H1 (cell line): ENCODE results near the gene HS6ST3.
A peak's percentile ranks its signal among the peaks of the same experiment; 100 is the strongest.

ENCODE experiments used
- GABPA ChIP-seq: IDR thresholded peaks from 2 replicates; pipeline ENCODE4 v1.6.1; 2011; ENCODE audit warnings: mild to moderate bottlenecking, low read length, moderate library complexity, borderline replicate concordance; ENCODE audit not compliant: insufficient read depth
- HDAC6 ChIP-seq: IDR thresholded peaks from one replicate; pipeline ENCODE4 v1.7.1; 2012; ENCODE audit warnings: low read depth, mild to moderate bottlenecking, inconsistent platforms, low read length, moderate library complexity
- JUN ChIP-seq: IDR thresholded peaks from 2 replicates; pipeline ENCODE4 v1.6.1; 2011; ENCODE audit warnings: low read depth, mild to moderate bottlenecking, improper control_type of control experiment, low read length
- POLR2AphosphoS5 ChIP-seq: IDR thresholded peaks from 2 replicates; pipeline ENCODE4 v1.6.1; 2011; ENCODE audit warnings: low read depth, low read length
- SUZ12 ChIP-seq: fragments of 200-600 bp; sonication (generic); IDR thresholded peaks from 2 replicates; pipeline ENCODE4 v1.6.1; 2012; ENCODE audit warnings: mild to moderate bottlenecking, inconsistent platforms, low read length, moderate library complexity, mixed read lengths
- TAF1 ChIP-seq: IDR thresholded peaks from 2 replicates; pipeline ENCODE4 v1.6.1; 2011; ENCODE audit warnings: mild to moderate bottlenecking, low read depth, low read length
- TCF12 ChIP-seq: IDR thresholded peaks from 2 replicates; pipeline ENCODE4 v1.6.1; 2011; ENCODE audit warnings: low read depth, mild to moderate bottlenecking, low read length
- TF ChIP-seq, protein P1 (sequence below), 3 experiments: IDR thresholded peaks; 1 replicate in 2 of 3; 2 replicates in 1 of 3; pipeline versions ENCODE4 v1.5.1 to v1.6.1; 2011; ENCODE audit warnings: low read length in 3 of 3, mild to moderate bottlenecking in 3 of 3, inconsistent platforms in 2 of 3, low read depth in 1 of 3, moderate library complexity in 1 of 3; ENCODE audit not compliant: insufficient read depth in 1 of 3; ENCODE audit errors: control extremely low read depth in 1 of 3

DNA sequence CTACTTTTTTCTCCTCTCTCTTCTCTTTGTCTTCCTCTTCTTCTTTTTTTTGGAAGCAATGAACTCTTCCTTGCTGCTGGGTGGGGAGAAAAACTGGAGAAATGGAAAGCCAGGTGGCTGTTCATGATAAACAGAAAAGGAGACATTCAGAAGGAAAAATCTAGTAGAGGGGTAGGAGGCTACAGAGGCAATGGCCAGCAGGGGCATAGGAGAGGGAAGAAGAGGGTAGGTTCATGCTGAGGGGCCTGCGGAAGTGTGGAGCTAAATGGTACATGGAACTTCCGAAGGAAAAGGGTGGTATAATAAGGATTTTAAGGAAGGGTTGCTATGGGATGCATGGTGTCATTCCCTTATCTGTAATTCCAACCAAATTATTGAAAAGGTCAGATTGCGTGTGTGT, 17.5 kb upstream of the HS6ST3 start:
- no peak for TF ChIP-seq SUZ12
- TF ChIP-seq POLR2AphosphoS5: no peak
- TF ChIP-seq, protein P1, sequence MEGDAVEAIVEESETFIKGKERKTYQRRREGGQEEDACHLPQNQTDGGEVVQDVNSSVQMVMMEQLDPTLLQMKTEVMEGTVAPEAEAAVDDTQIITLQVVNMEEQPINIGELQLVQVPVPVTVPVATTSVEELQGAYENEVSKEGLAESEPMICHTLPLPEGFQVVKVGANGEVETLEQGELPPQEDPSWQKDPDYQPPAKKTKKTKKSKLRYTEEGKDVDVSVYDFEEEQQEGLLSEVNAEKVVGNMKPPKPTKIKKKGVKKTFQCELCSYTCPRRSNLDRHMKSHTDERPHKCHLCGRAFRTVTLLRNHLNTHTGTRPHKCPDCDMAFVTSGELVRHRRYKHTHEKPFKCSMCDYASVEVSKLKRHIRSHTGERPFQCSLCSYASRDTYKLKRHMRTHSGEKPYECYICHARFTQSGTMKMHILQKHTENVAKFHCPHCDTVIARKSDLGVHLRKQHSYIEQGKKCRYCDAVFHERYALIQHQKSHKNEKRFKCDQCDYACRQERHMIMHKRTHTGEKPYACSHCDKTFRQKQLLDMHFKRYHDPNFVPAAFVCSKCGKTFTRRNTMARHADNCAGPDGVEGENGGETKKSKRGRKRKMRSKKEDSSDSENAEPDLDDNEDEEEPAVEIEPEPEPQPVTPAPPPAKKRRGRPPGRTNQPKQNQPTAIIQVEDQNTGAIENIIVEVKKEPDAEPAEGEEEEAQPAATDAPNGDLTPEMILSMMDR (IDR thresholded peaks at IDR 0.05; ENCODE audit: control extremely low read depth in 1 of 3, insufficient read depth in 1 of 3, low read depth in 1 of 3, low read length in 3 of 3): peak; percentile 22 to 65 (median 40); a peak in 2 of 4 replicates
- no peak for TF ChIP-seq JUN
- no peak for TF ChIP-seq GABPA
- no peak for TF ChIP-seq TAF1
- no peak for TF ChIP-seq HDAC6
- no peak for TF ChIP-seq TCF12
